LNCAP (cell line): ENCODE measurements around the gene PLG.

Source experiments
- CTCF ChIP-seq: fragments of 450-650 bp; IDR thresholded peaks from 2 replicates; pipeline ENCODE4 v1.5.1; 2017; ENCODE audit warnings: mild to moderate bottlenecking

Gene PLG

GRCh38 chr6:160668589-160668988 is 33.5 kb upstream of the PLG start:
- no peak for TF ChIP-seq CTCF

GRCh38 chr6:160678230-160678629 is 23.8 kb upstream of the PLG start:
- no peak for TF ChIP-seq CTCF

GRCh38 chr6:160678744-160679401 is 23.2 kb upstream of the PLG start:
- no peak for TF ChIP-seq CTCF

- TF ChIP-seq CTCF: no peak
Observed at GRCh38 chr6:160679402-160679769, 22.7 kb upstream of the PLG start.

- no peak for TF ChIP-seq CTCF
Observed at GRCh38 chr6:160685762-160686450, 16.1 kb upstream of the PLG start.

- TF ChIP-seq CTCF: no peak
Observed at GRCh38 chr6:160690458-160690857, 11.6 kb upstream of the PLG start.

- TF ChIP-seq CTCF: no peak
Observed at GRCh38 chr6:160691617-160692016, 10.4 kb upstream of the PLG start.
